ENCODE results near the gene FUZ. TPM values are rescaled to one million over a fixed set of nuclear protein-coding genes. Genes with fewer than 3 reads are reported as not detected.

Gene FUZ
- total RNA-seq, 1 experiment from 2014 or later = 1.1 TPM

DNA sequence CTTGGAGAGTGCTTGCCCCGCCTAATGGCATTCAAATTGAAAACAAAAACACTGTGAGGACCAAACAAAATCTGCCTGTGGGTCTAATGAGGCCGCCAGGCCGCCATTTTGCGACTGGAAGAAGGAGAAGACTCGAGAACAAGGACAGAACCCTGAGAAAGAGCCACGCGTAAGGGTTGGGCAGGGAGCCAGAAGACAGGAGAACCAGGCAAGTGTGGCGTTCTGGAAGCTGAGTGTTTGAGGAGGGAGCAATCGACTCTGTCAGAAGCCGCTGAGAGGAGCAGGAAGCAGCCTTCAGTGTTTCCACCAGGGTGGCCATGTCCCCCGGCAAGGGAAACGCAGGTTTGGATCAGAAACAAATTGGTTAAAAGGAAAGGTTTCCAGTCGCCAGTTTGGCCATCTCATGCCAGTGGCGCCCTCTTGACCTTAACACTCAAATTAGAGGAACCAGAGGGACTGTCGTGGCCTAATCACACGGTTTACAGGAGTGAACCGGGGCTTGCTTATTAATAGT is 27.7 kb upstream of the FUZ start:
- H3K79me2 ChIP-seq (ENCODE audit: insufficient read depth, low read length) = no peaks in the 10 kb centered on the region
- no peak for TF ChIP-seq ZFX (IDR thresholded peaks at IDR 0.05)
- no peak for TF ChIP-seq RAD21 (IDR thresholded peaks at IDR 0.05; ENCODE audit: low read depth)
- TF ChIP-seq FOSL1 (IDR thresholded peaks at IDR 0.05; ENCODE audit: low read depth) = no peak
- no peak for TF ChIP-seq ELF1 (IDR thresholded peaks at IDR 0.05; ENCODE audit: borderline replicate concordance, low read depth)
- TF ChIP-seq EZH2 (IDR thresholded peaks at IDR 0.05) = no peak
- TF ChIP-seq, protein P1, sequence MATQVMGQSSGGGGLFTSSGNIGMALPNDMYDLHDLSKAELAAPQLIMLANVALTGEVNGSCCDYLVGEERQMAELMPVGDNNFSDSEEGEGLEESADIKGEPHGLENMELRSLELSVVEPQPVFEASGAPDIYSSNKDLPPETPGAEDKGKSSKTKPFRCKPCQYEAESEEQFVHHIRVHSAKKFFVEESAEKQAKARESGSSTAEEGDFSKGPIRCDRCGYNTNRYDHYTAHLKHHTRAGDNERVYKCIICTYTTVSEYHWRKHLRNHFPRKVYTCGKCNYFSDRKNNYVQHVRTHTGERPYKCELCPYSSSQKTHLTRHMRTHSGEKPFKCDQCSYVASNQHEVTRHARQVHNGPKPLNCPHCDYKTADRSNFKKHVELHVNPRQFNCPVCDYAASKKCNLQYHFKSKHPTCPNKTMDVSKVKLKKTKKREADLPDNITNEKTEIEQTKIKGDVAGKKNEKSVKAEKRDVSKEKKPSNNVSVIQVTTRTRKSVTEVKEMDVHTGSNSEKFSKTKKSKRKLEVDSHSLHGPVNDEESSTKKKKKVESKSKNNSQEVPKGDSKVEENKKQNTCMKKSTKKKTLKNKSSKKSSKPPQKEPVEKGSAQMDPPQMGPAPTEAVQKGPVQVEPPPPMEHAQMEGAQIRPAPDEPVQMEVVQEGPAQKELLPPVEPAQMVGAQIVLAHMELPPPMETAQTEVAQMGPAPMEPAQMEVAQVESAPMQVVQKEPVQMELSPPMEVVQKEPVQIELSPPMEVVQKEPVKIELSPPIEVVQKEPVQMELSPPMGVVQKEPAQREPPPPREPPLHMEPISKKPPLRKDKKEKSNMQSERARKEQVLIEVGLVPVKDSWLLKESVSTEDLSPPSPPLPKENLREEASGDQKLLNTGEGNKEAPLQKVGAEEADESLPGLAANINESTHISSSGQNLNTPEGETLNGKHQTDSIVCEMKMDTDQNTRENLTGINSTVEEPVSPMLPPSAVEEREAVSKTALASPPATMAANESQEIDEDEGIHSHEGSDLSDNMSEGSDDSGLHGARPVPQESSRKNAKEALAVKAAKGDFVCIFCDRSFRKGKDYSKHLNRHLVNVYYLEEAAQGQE (IDR thresholded peaks at IDR 0.05; ENCODE audit: low read depth) = no peak
- TF ChIP-seq POLR2A (IDR thresholded peaks at IDR 0.05; ENCODE audit: borderline replicate concordance, extremely low read depth, insufficient read depth, insufficient read length) = no peak
- no peak for TF ChIP-seq YY1 (IDR thresholded peaks at IDR 0.05; ENCODE audit: extremely low read depth, insufficient replicate concordance, low read depth, low read length)
- TF ChIP-seq CEBPB (IDR thresholded peaks at IDR 0.05; ENCODE audit: low read depth) = no peak
- TF ChIP-seq SP1 (IDR thresholded peaks at IDR 0.05; ENCODE audit: low read depth) = no peak
- no peak for TF ChIP-seq JUND (IDR thresholded peaks at IDR 0.05)
- TF ChIP-seq, protein P2, sequence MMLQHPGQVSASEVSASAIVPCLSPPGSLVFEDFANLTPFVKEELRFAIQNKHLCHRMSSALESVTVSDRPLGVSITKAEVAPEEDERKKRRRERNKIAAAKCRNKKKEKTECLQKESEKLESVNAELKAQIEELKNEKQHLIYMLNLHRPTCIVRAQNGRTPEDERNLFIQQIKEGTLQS (IDR thresholded peaks at IDR 0.05) = no peak
- TF ChIP-seq TCF7L2 (IDR thresholded peaks at IDR 0.05; ENCODE audit: borderline replicate concordance, extremely low read depth, insufficient read depth, insufficient read length) = no peak
- TF ChIP-seq POLR2AphosphoS5 (IDR thresholded peaks at IDR 0.05; ENCODE audit: low read depth, low read length) = no peak
- TF ChIP-seq, protein P3, sequence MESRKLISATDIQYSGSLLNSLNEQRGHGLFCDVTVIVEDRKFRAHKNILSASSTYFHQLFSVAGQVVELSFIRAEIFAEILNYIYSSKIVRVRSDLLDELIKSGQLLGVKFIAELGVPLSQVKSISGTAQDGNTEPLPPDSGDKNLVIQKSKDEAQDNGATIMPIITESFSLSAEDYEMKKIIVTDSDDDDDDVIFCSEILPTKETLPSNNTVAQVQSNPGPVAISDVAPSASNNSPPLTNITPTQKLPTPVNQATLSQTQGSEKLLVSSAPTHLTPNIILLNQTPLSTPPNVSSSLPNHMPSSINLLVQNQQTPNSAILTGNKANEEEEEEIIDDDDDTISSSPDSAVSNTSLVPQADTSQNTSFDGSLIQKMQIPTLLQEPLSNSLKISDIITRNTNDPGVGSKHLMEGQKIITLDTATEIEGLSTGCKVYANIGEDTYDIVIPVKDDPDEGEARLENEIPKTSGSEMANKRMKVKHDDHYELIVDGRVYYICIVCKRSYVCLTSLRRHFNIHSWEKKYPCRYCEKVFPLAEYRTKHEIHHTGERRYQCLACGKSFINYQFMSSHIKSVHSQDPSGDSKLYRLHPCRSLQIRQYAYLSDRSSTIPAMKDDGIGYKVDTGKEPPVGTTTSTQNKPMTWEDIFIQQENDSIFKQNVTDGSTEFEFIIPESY (IDR thresholded peaks at IDR 0.05; ENCODE audit: extremely low read depth, insufficient replicate concordance, low read length) = no peak
- TF ChIP-seq ZNF274 (IDR thresholded peaks at IDR 0.05; ENCODE audit: low read depth, low read length) = no peak
- TF ChIP-seq, protein P4, sequence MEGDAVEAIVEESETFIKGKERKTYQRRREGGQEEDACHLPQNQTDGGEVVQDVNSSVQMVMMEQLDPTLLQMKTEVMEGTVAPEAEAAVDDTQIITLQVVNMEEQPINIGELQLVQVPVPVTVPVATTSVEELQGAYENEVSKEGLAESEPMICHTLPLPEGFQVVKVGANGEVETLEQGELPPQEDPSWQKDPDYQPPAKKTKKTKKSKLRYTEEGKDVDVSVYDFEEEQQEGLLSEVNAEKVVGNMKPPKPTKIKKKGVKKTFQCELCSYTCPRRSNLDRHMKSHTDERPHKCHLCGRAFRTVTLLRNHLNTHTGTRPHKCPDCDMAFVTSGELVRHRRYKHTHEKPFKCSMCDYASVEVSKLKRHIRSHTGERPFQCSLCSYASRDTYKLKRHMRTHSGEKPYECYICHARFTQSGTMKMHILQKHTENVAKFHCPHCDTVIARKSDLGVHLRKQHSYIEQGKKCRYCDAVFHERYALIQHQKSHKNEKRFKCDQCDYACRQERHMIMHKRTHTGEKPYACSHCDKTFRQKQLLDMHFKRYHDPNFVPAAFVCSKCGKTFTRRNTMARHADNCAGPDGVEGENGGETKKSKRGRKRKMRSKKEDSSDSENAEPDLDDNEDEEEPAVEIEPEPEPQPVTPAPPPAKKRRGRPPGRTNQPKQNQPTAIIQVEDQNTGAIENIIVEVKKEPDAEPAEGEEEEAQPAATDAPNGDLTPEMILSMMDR (IDR thresholded peaks at IDR 0.05 in 2 of 3, conservative IDR thresholded peaks at IDR 0.05 in 1 of 3; ENCODE audit: borderline replicate concordance in 1 of 3, insufficient read depth in 1 of 3, low read depth in 2 of 3, low read length in 2 of 3) = no peak
- no peak for TF ChIP-seq EGR1 (IDR thresholded peaks at IDR 0.05; ENCODE audit: low read depth)
- H3K4me1 ChIP-seq (ENCODE audit: control insufficient read depth in 1 of 2, insufficient read depth in 2 of 2, low read length in 2 of 2) = no peaks in the 10 kb centered on the region
- CTCF ChIA-PET = no interaction called here
- RAD21 ChIA-PET (ENCODE audit: low non-redundant PET in 1 of 2, low total read pairs in 2 of 2, uncharacterized antibody in 2 of 2, unreplicated experiment in 2 of 2) = no interaction called here
- no peaks in the 10 kb centered on the region for H3K27me3 ChIP-seq (ENCODE audit: insufficient read depth, low read length)
- no TSS peak for BruUV-seq (replicated peaks)
- H3K9me2 ChIP-seq (ENCODE audit: insufficient read depth) = no peaks in the 10 kb centered on the region
- intact Hi-C loops (cut with micrococcal nuclease) = no loop called here
- no peak overlapping the region for H3K9ac ChIP-seq (ENCODE audit: low read length)
- H3K9me3 ChIP-seq (ENCODE audit: control insufficient read depth in 1 of 2, insufficient read depth in 1 of 2, low read depth in 1 of 2, low read length in 2 of 2) = no peaks in the 10 kb centered on the region
- POLR2A ChIA-PET = no interaction called here
- H3K27ac ChIP-seq (ENCODE audit: low read depth, low read length) = no peak overlapping the region
- no peak for DNase-seq (ENCODE audit: low read depth, low spot score)
- no peak overlapping the region for H2AFZ ChIP-seq (ENCODE audit: low read depth, low read length, poor library complexity, severe bottlenecking)
- H3K4me3 ChIP-seq (replicated peaks in 1 of 2; ENCODE audit: low read depth in 1 of 2, low read length in 2 of 2) = no peak overlapping the region
- H3K36me3 ChIP-seq (ENCODE audit: control insufficient read depth in 1 of 2, insufficient read depth in 2 of 2, low read length in 2 of 2) = peaks cover 22 to 23% of the 10 kb centered on the region in 2 experiments
- H4K20me1 ChIP-seq (ENCODE audit: insufficient read depth) = no peaks in the 10 kb centered on the region
- H3K4me2 ChIP-seq (ENCODE audit: low read length) = no peak overlapping the region
- no peak for ATAC-seq

All from HCT116 (cell line).